ENCODE data around the gene DCC.

DCC gene

DNA sequence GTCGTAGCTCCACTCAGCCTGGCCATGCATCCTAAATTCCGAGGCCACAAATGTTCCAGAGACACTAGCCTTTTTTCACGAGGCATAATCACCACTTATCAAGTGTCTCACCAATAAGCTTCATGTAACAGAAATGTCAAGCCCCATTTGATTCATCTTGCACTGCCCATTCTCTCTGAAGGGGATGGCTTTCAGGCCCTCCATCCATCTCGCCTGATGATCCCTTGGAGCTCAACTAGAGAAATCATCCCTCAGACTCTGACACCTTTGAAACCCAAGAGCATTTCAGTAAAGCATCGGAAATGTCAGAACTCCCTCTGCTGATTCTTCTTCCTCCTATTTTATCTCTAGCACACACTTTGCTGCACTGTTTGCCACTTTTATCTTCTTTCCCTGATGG lies 91.7 kb downstream of the DCC start:
- DNase-seq: no peak

DNA sequence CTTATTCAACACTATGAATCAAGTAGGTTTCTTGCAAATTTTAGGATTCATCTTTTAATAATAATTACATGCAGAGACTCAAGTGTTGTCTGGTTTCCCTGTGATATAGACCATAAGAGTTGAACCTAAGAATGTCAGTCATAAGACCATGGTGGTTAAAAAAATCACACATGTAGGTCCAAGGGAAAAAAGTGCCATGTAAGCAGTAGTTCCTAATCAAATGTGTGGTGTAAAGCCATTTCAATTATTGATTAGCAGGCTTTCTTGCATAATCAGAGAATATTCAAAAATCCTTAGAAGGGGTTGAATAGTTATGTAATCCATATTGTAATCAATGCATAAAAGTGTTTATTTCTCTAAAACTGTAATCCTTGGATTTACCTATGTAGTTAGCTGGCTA lies 93.8 kb downstream of the DCC start:
- no peak for DNase-seq

- DNase-seq: no peak
Measured at GRCh38 chr18:52435301-52435700, 95.3 kb downstream of the DCC start.

- no peak for DNase-seq
Measured at GRCh38 chr18:52437161-52437560, 97.2 kb downstream of the DCC start.

DNA sequence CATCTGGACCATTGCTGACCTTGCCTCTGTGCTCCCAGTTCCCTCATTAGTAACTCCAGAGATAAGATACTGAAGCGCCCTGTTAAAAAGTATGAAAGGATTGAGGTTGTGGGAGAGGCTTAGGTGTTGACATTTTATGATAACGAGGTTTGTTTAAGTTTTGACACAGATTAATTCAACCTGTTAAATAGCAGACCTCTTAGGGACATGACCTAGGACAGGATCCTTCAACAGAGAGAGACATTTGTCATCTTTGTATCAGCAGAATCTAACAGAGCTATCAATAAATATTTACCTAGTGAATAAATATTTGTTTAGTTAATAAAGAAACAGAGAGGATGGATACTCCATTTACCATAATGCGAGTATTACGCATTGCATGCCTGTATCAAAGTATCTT lies 99.5 kb downstream of the DCC start:
- DNase-seq: no peak

DNA sequence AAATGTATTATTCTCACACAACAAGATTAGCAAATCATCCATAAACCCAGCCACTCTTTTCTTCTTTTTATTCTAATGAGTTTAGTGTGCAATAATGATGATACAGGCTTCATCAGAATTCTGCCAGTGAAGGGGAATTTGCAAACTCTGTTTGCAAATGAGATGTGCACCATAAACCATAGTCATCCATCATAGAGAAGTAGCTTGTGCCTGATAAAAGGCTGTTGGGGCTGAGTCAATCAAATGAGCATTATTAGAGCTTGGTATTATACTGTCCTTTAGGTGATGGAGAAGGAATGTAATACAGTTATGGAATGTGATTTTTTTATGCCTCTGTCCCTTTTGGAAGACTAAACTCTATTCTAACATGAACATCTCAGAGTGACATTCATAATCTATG lies 101.8 kb downstream of the DCC start:
- no peak for DNase-seq

DNA sequence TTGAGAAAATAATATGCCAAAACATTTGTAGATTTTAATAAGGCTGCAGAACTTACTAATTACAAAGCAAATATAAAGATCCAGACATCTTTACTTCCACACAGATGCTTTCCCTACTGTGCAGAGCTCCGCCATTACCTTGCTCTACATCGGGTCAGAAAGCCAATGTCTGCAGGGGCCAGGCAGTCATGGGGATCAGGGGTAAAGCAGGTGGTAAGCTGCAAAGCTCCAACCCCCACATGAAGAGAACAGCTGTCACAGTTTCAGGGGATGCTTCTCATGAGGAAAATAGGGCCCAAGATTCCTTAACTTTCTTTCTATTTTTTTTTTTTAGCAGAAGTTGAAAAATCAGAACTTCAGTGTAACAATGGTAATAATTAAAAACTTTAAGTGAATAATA lies 102.7 kb downstream of the DCC start:
- no peak for DNase-seq

DNA sequence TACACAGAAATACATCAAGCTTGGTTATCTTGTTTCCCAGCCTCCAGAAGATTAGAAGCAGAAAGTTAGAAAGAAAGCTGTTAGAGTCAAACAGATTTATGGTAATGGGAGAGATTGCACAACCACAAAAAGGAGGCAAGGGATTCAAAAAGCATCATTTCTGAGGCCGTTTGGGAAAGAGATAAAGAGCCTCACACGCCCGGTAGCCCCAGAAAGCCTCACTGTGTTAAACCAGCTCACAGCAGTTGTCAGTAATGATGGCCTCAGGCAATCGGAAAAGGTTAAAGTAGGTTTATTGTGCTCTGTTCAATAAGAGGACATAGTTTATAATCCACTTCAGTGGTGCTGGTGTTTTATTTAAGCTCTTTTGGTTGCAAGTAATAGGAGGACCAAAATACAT lies 111.3 kb downstream of the DCC start:
- no peak for DNase-seq

DNA sequence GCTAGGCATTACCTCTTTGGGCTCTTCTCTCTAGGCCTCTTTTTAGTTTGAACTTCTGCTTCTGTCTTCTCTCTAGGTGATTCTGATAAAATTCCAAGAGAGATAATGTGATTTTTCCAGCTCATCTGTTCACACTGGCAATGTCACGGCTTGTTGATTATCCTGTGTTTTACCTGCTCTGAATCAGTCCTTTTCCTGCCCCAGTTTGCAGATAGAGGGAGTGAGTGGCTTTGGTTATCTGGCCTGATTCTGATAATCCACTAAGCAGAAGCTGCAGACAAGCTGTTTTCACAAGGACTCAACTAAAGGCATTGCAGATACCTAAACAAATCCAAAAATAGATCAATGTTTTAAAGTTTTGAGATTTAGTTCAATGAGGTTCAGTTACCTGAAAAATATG lies 111.9 kb downstream of the DCC start:
- no peak for DNase-seq

GRCh38 chr18:52452427-52452826 lies 112.4 kb downstream of the DCC start:
- DNase-seq: no peak

DNA sequence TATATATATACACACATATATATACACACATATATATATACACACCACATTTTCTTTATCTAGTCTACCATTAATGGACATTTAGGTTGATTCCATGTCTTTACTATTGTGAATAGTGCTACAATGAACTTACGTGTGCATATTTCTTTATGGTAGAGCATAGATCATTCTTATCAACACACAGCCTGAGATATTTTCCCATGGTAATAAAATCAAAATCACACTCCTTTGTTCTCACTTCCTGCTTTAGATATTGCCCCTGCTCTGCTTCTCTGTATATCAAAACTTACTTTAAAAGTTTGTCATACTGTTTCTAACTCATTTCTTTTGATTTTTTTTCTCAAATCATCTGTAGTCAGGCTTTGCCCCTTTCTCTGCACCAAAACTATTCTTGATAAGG lies 119.9 kb downstream of the DCC start:
- DNase-seq: no peak

- DNase-seq: no peak
Measured at GRCh38 chr18:52462853-52463252, 122.9 kb downstream of the DCC start.

DNA sequence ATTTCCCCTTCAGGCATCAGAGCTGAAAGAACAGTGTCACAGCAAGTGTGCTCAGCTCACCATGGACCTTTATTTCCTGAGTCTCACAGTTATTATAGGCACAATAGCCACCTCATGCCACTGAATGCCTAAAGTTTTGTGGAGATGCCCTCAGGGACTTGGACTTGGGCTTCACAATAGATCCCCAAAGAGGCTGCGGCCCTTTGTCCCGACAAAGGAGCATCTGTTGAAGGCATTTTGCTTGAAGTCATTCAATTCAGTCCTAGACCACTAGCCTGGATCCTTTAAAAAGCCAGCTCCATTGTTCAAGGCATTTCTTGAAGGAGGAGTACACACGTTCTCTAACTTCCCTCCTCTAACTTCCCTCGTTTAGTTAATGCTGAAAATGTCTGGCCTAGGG lies 125.4 kb downstream of the DCC start:
- no peak for DNase-seq

DNA sequence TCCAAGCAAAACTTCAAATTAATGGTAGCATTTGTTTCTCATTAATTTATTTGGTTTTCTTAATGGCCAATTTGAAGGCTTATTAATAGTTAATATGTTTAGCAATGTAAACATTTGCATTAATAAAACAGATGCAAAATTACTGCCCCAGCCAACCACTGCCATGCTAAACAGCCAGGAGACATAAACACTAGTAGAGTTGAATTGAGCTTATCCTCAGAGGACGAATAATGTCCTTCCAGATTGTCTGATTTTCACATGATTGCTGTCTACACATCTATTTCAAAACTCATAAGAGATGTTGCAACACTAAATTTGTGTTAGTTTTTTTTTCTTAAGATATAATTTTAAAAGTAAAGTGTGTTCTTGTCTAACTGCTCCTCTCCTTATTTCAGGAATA lies 128.5 kb downstream of the DCC start:
- DNase-seq: no peak

DNA sequence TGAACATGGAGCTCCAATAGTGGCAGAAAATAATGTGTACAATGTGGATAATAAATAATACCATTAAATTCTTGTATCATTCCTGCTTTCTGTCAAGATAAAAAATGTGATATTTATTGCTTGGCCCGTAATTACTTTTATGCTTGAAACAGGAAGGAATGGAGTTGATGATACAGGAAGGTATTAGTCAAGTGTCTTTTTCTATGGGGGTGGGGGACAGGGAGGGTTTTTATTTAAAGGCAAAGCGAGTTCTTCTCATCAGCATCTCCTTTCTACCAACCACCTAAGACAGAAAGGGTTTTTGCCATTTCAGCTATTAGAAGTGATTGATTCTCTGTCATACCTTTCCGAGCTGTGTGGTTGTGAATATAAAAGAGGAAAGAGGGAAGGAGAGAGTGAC lies 135.3 kb downstream of the DCC start:
- DNase-seq: no peak

- DNase-seq: no peak
Measured at GRCh38 chr18:52481116-52481515, 141.1 kb downstream of the DCC start.

DNA sequence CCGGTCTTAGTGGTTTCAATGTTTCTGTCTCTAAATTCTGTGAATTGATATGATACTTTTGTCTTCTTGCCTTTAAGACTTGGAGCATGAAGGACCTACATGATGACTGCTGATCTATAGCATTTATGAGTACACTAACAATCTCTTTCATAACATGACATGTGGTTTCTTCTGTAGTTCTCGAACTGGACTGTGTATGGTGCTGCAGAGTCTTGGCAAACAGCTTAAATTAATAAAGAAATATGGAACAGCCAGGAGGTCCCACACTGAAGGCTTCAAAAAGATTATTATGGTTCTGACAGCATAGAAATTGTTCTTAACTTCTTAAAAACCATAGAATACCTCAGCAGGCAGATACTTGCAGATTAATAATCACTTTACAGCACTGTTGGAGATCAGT lies 145.0 kb downstream of the DCC start:
- DNase-seq: no peak

GRCh38 chr18:52486052-52486451 lies 146.1 kb downstream of the DCC start:
- no peak for DNase-seq

DNA sequence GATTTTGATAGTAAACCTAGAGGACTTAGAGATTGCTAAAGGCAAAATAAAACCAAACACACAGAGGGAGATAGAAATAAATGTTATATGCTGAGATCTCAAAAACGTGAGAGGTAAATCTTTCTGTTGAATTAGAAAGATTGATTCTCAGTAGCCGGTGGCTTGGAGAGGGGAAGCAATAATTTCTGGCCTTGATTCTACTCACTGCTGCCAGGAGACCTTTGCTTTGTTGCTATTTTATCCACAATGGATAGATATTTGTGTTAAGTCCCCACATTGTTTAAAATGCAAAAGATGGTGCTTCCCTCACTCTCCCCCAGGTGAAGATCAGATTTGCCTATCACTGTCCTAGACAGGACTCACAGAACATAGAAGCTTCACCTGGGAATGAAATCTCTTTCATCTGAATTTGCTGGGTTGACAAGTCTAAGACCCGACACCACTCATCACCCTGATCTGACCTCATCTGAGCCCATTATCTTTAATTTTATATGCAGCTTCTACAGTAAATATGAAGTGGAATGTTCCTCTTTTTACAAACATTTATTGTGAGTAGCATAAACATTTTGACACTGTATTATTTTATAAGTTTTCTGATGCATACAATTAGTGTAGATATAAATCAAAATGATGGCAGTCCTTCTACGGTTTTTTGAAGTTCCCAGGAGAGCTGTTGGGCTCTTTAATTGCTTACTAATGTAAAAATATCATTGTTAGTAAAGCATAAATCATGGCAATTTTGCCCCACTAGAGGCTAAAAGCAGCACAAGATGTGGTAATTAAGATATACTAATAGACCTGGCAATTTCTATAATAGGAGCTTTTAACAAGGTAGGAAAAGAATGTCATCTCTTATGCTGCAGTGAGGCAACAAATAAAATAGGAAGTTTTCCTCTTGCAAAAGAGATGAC lies 149.7 kb downstream of the DCC start:
- DNase-seq: no peak

DNA sequence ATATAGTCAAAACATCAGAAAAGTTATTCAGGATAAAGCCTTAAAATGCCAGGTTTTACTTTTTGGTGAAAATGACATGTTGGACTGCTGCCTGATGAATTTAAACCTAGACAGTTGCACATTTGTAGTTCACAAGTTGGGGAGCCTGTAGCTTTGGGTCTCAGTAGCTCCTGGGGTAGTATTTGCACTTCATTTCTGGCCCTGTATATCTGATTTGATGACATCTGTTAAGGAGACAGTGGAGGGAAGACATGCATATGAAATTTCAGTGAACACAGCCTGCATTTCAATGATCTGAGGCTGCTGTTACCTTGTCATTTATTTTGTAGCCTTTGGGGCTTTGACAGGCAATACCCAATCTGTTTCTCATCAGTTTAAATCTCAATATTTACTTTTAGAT lies 156.4 kb downstream of the DCC start:
- DNase-seq: no peak

DNA sequence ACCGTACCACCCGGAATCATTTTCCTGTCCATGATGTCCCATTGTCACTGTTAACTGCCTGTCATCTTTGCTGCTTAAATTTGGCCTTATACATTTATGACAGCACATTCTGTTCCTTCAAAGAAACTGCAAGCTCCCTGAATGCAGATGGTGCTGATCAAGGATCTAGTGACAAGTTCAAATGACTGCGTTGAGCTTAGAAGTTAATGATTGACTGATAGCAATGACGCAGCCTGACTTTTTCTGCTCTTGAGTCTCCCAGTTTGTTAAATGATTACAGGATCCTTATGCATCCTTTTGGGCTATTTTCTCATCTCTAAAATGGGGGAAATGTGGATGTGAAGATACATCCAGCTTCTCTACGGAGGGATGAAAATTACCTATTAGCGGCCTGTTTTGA lies 159.0 kb downstream of the DCC start:
- no peak for DNase-seq

GRCh38 chr18:52499644-52500043 lies 159.6 kb downstream of the DCC start:
- DNase-seq: no peak

- DNase-seq: no peak
Measured at GRCh38 chr18:52504589-52504988, 164.6 kb downstream of the DCC start.

DNA sequence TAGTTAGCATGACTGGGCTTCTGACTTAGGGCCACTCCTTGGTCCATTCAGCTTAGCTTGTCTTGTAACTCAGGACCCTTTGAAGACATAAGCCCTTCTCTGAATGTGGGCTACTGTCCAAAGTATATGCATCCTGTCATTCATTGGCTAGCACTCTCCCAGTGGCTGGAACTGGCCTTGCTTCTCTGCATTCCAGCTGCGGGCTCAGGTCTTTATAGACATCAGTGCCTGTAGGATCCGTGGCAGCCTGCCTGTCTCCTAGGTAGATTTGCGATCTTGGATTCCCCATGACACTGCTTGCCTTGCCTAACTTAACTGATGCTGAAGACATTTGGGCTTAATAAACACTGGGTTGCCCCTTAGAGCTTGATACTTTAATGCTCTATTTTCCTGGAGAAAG lies 170.1 kb downstream of the DCC start:
- DNase-seq: no peak

- no peak for DNase-seq
Measured at GRCh38 chr18:52518086-52518485, 178.1 kb downstream of the DCC start.
